Astrocyte (in vitro differentiated cells and primary cell): ENCODE measurements around the gene PCNA. TPM values are rescaled to one million over a fixed set of nuclear protein-coding genes. Genes with fewer than 3 reads are reported as not detected.
A peak's percentile ranks its signal among the peaks of the same experiment; 100 is the strongest.

ENCODE experiments used
- DNase-seq: peaks from one replicate; pipeline ENCODE4 v3.0.0-alpha.2; 2010; ENCODE audit warnings: low read depth
- FAIRE-seq: peaks from 2 replicates; lab custom pipeline; 2011; peaks lifted over from hg19 to GRCh38; lab: Jason Lieb, UNC
- H2AFZ ChIP-seq: 2 replicates; pipeline ENCODE4 v1.6.0; 2012; ENCODE audit warnings: low read depth, low read length, inconsistent platforms
- H3K27ac ChIP-seq: 2 replicates; pipeline ENCODE4 v1.5.1; 2011; ENCODE audit warnings: low read depth, low read length, inconsistent platforms
- H3K27me3 ChIP-seq: 2 replicates; pipeline ENCODE4 v1.6.0; 2011; ENCODE audit warnings: low read length, inconsistent platforms; ENCODE audit not compliant: insufficient read depth
- H3K36me3 ChIP-seq: 2 replicates; pipeline ENCODE4 v1.5.1; 2011; ENCODE audit warnings: low read length, inconsistent platforms; ENCODE audit not compliant: insufficient read depth
- H3K4me1 ChIP-seq: 2 replicates; pipeline ENCODE4 v1.5.1; 2011; ENCODE audit warnings: low read length, inconsistent platforms; ENCODE audit not compliant: insufficient read depth
- H3K4me2 ChIP-seq: 2 replicates; pipeline ENCODE4 v1.6.0; 2012; ENCODE audit warnings: low read length, inconsistent platforms
- H3K4me3 ChIP-seq: 2 replicates; pipeline ENCODE4 v1.5.1; 2011; ENCODE audit warnings: low read depth, mild to moderate bottlenecking, low read length, inconsistent platforms; ENCODE audit not compliant: insufficient read depth
- H3K79me2 ChIP-seq: 2 replicates; pipeline ENCODE4 v1.6.0; 2012; ENCODE audit warnings: mild to moderate bottlenecking, low read length, inconsistent platforms; ENCODE audit not compliant: insufficient read depth
- H3K9ac ChIP-seq: 2 replicates; pipeline ENCODE4 v1.6.0; 2012; ENCODE audit warnings: mild to moderate bottlenecking, low read length, inconsistent platforms
- H3K9me3 ChIP-seq: 2 replicates; pipeline ENCODE4 v1.5.1; 2012; ENCODE audit warnings: low read depth, mild to moderate bottlenecking, low read length, inconsistent platforms; ENCODE audit not compliant: insufficient read depth
- H4K20me1 ChIP-seq: 2 replicates; pipeline ENCODE4 v1.6.0; 2012; ENCODE audit warnings: low read length, inconsistent platforms; ENCODE audit not compliant: insufficient read depth
- H3K27ac Mint-ChIP-seq: one replicate; pipeline ENCODE4 v1.8.0; 2021; ENCODE audit warnings: mild to moderate bottlenecking, mixed read lengths; ENCODE audit not compliant: unreplicated experiment
- H3K27me3 Mint-ChIP-seq: one replicate; pipeline ENCODE4 v1.8.0; 2021; ENCODE audit warnings: low read depth, mixed read lengths; ENCODE audit not compliant: unreplicated experiment
- H3K36me3 Mint-ChIP-seq: one replicate; pipeline ENCODE4 v1.8.0; 2021; ENCODE audit warnings: low read depth, mixed read lengths; ENCODE audit not compliant: unreplicated experiment
- H3K4me1 Mint-ChIP-seq: one replicate; pipeline ENCODE4 v1.8.0; 2021; ENCODE audit warnings: low read depth, mixed read lengths; ENCODE audit not compliant: unreplicated experiment
- H3K4me3 Mint-ChIP-seq: one replicate; pipeline ENCODE4 v1.8.0; 2021; ENCODE audit warnings: mild to moderate bottlenecking, moderate library complexity, mixed read lengths; ENCODE audit not compliant: unreplicated experiment
- H3K9me3 Mint-ChIP-seq: one replicate; pipeline ENCODE4 v1.8.0; 2021; ENCODE audit warnings: mild to moderate bottlenecking, mixed read lengths; ENCODE audit not compliant: unreplicated experiment
- CTCF ChIP-seq: IDR thresholded peaks from 2 replicates; pipeline ENCODE4 v1.5.1; 2011; ENCODE audit warnings: low read depth, mild to moderate bottlenecking, inconsistent platforms, low read length, moderate library complexity; ENCODE audit not compliant: insufficient read depth
- EZH2 ChIP-seq: IDR thresholded peaks from 2 replicates; pipeline ENCODE4 v1.6.1; 2012; ENCODE audit warnings: mild to moderate bottlenecking, low read length, inconsistent platforms; ENCODE audit not compliant: insufficient read depth
- total RNA-seq: library from RNA; stranded (reverse); gene quantifications from 2 replicates; pipeline ENCODE4 v1.2.1, GENCODE V29; 2021

The PCNA gene
- total RNA-seq, 1 donor from 2014 or later, result 77.6 TPM

- Histone ChIP-seq H3K4me3 (no peak overlapping the region), H3K9ac (no peak overlapping the region), H2AFZ (no peak overlapping the region), H3K27me3 (no peaks in the 10 kb centered on the region), H3K9me3 (no peaks in the 10 kb centered on the region), H3K4me2 (no peak overlapping the region), H3K27ac (no peak overlapping the region), H4K20me1 (peaks cover 44% of the 10 kb centered on the region), H3K36me3 (no peaks in the 10 kb centered on the region), H3K79me2 (peaks cover 54% of the 10 kb centered on the region), H3K4me1 (peaks cover 28% of the 10 kb centered on the region)
- no peaks in the 10 kb centered on the region for H3K9me3 Mint-ChIP-seq
- H3K4me1 Mint-ChIP-seq, result peaks cover 26% of the 10 kb centered on the region
- H3K27ac Mint-ChIP-seq, result no peak overlapping the region
- TF ChIP-seq EZH2, result no peak
- TF ChIP-seq CTCF, result no peak
- no peak for FAIRE-seq
- H3K27me3 Mint-ChIP-seq, result no peaks in the 10 kb centered on the region
- no peak overlapping the region for H3K4me3 Mint-ChIP-seq
- DNase-seq, result no peak
- H3K36me3 Mint-ChIP-seq, result peaks cover 3% of the 10 kb centered on the region
Observed at GRCh38 chr20:5155404-5155803, 35.6 kb upstream of the PCNA start.

- Histone ChIP-seq H3K36me3 (no peaks in the 10 kb centered on the region), H3K27me3 (no peaks in the 10 kb centered on the region), H3K9ac (no peak overlapping the region), H3K79me2 (peaks cover 60% of the 10 kb centered on the region), H3K27ac (no peak overlapping the region), H3K4me2 (no peak overlapping the region), H3K4me1 (peaks cover 28% of the 10 kb centered on the region), H2AFZ (no peak overlapping the region), H3K4me3 (no peak overlapping the region), H3K9me3 (no peaks in the 10 kb centered on the region), H4K20me1 (peaks cover 45% of the 10 kb centered on the region)
- TF ChIP-seq CTCF (no peak), EZH2 (no peak)
- H3K36me3 Mint-ChIP-seq, result peaks cover 3% of the 10 kb centered on the region
- DNase-seq, result no peak
- no peak overlapping the region for H3K27ac Mint-ChIP-seq
- H3K9me3 Mint-ChIP-seq, result no peaks in the 10 kb centered on the region
- FAIRE-seq, result no peak
- no peak overlapping the region for H3K4me3 Mint-ChIP-seq
- H3K4me1 Mint-ChIP-seq, result peaks cover 26% of the 10 kb centered on the region
- H3K27me3 Mint-ChIP-seq, result no peaks in the 10 kb centered on the region
Observed at GRCh38 chr20:5154543-5154925, 34.8 kb upstream of the PCNA start.

- no peaks in the 10 kb centered on the region for H3K9me3 ChIP-seq
- no peak for FAIRE-seq
- DNase-seq, result peak; percentile 23
- H3K27ac ChIP-seq, result no peak overlapping the region
- no peaks in the 10 kb centered on the region for H3K9me3 Mint-ChIP-seq
- peaks cover 3% of the 10 kb centered on the region for H3K36me3 Mint-ChIP-seq
- no peaks in the 10 kb centered on the region for H3K27me3 Mint-ChIP-seq
- H2AFZ ChIP-seq, result no peak overlapping the region
- no peaks in the 10 kb centered on the region for H3K27me3 ChIP-seq
- no peaks in the 10 kb centered on the region for H3K36me3 ChIP-seq
- H3K27ac Mint-ChIP-seq, result peak overlapping the region; percentile 17
- peaks cover 28% of the 10 kb centered on the region for H3K4me1 ChIP-seq
- peak overlapping the region; percentile 11 for H3K4me2 ChIP-seq
- no peak overlapping the region for H3K4me3 ChIP-seq
- peaks cover 45% of the 10 kb centered on the region for H4K20me1 ChIP-seq
- no peak overlapping the region for H3K4me3 Mint-ChIP-seq
- TF ChIP-seq CTCF, result no peak
- TF ChIP-seq EZH2, result no peak
- H3K79me2 ChIP-seq, result peaks cover 61% of the 10 kb centered on the region
- H3K9ac ChIP-seq, result no peak overlapping the region
- H3K4me1 Mint-ChIP-seq, result peaks cover 26% of the 10 kb centered on the region
Observed at GRCh38 chr20:5153612-5154542, 34.1 kb upstream of the PCNA start.
